AG04449 (cell line): ENCODE measurements around the gene ARHGAP21.

Source experiments
- CTCF ChIA-PET: fragments of 350-600 bp; formaldehyde crosslinking; extraction: SDS; loops from one replicate; lab custom pipeline; 2021; ENCODE audit warnings: antibody characterized with exemption; lab: Yijun Ruan, JAX
- POLR2A ChIA-PET: fragments of 400-600, 350-600 bp; formaldehyde crosslinking; extraction: SDS; loops from one replicate; lab custom pipeline; 2020; ENCODE audit warnings: antibody characterized with exemption, inconsistent platforms; lab: Yijun Ruan, JAX
- DNase-seq: peaks from one replicate; pipeline ENCODE4 v3.0.0-alpha.2; 2010; ENCODE audit warnings: low read depth, low spot score
- H3K4me3 ChIP-seq: 2 replicates; pipeline ENCODE4 v1.5.1; 2011; ENCODE audit warnings: low read depth, mild to moderate bottlenecking, control low read depth, low read length
- CTCF ChIP-seq: IDR thresholded peaks from one replicate; pipeline ENCODE4 v1.5.1; 2011; ENCODE audit warnings: mild to moderate bottlenecking, moderate library complexity, low read length, control low read depth, inconsistent platforms; ENCODE audit not compliant: insufficient read depth; ENCODE audit errors: missing control alignments

ARHGAP21 gene

GRCh38 chr10:24707445-24707844 lies 16.2 kb downstream of the ARHGAP21 start:
- TF ChIP-seq CTCF: no peak
- ChIA-PET POLR2A (no interaction called here), CTCF (interaction anchor here (0.8 to 1.4 kb wide), 4 partner anchors 10 to 282 kb away, joined by 3 to 6 read pairs (median 4); no protein-coding TSS in a partner anchor)
- no peak for DNase-seq
- H3K4me3 ChIP-seq: no peak overlapping the region

- CTCF ChIA-PET: interaction anchor here (0.8 to 1.5 kb wide), 5 partner anchors 9 to 283 kb away, joined by 3 to 6 read pairs (median 5); no protein-coding TSS in a partner anchor
- TF ChIP-seq CTCF: no peak
Observed at GRCh38 chr10:24706479-24707118, 17.1 kb downstream of the ARHGAP21 start.

GRCh38 chr10:24703700-24704099 lies 20.0 kb downstream of the ARHGAP21 start:
- no peak overlapping the region for H3K4me3 ChIP-seq
- ChIA-PET CTCF (no interaction called here), POLR2A (no interaction called here)
- no peak for TF ChIP-seq CTCF
- DNase-seq: no peak

More at GRCh38 chr10:24706479-24707118, 17.1 kb downstream of the ARHGAP21 start:
- no peak overlapping the region for H3K4me3 ChIP-seq
- POLR2A ChIA-PET: interaction anchor here (1.1 kb wide), 1 partner anchor 18 kb away, joined by 3 read pairs; no protein-coding TSS in a partner anchor
- peak; percentile 87 for DNase-seq

- TF ChIP-seq CTCF: no peak
- POLR2A ChIA-PET: no interaction called here
- CTCF ChIA-PET: no interaction called here
- H3K4me3 ChIP-seq: no peak overlapping the region
- DNase-seq: no peak
Observed at GRCh38 chr10:24701447-24701846, 22.2 kb downstream of the ARHGAP21 start.

GRCh38 chr10:24700948-24701347 lies 22.7 kb downstream of the ARHGAP21 start:
- TF ChIP-seq CTCF: no peak
- ChIA-PET POLR2A (no interaction called here), CTCF (no interaction called here)
- H3K4me3 ChIP-seq: no peak overlapping the region
- no peak for DNase-seq

DNA sequence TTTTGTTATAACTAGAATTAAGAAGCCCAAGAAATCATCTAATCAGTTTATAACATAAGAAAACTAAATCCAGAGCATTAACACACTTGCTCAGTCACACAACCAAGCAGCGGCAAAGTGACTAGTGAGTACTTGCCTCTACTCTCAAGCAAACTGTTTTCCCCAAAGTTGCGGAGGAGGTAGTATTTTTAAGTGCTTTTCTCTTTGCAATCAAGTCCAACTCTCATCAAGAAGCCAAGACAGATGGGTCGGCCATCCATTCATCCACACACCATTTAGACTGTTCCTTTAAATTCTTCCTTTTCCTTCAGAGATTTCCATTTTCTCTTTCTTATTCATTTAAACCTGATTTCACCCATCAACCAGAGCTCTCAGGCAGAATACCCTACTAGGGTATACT lies 25.4 kb downstream of the ARHGAP21 start:
- ChIA-PET POLR2A (no interaction called here), CTCF (interaction anchor here (1.0 to 1.8 kb wide), 3 partner anchors 8 to 10 kb away, joined by 3 to 5 read pairs (median 3); no protein-coding TSS in a partner anchor)
- H3K4me3 ChIP-seq: no peak overlapping the region
- TF ChIP-seq CTCF: no peak
- DNase-seq: no peak
